ENCODE data around the gene CTU2. TPM values are rescaled to one million over a fixed set of nuclear protein-coding genes. Genes with fewer than 3 reads are reported as not detected.

CTU2 gene
- total RNA-seq, 1 experiment from 2014 or later: 9.8 TPM

- DNase-seq (ENCODE audit: extremely low read depth, low read depth): no peak
Observed at GRCh38 chr16:88726408-88726749, 20.1 kb downstream of the CTU2 start.

GRCh38 chr16:88726981-88727380, 20.7 kb downstream of the CTU2 start:
- DNase-seq (ENCODE audit: extremely low read depth, low read depth): no peak

GRCh38 chr16:88727871-88728270, 21.6 kb downstream of the CTU2 start:
- no peak for DNase-seq (ENCODE audit: extremely low read depth, low read depth)

- DNase-seq (ENCODE audit: extremely low read depth, low read depth): no peak
Observed at GRCh38 chr16:88730632-88731607, 24.6 kb downstream of the CTU2 start.

GRCh38 chr16:88731699-88732098, 25.4 kb downstream of the CTU2 start:
- DNase-seq (ENCODE audit: extremely low read depth, low read depth): no peak

GRCh38 chr16:88732172-88732960, 26.1 kb downstream of the CTU2 start:
- no peak for DNase-seq (ENCODE audit: extremely low read depth, low read depth)

- no peak for DNase-seq (ENCODE audit: extremely low read depth, low read depth)
Observed at GRCh38 chr16:88732961-88733294, 26.6 kb downstream of the CTU2 start.

GRCh38 chr16:88733630-88734360, 27.5 kb downstream of the CTU2 start:
- no peak for DNase-seq (ENCODE audit: extremely low read depth, low read depth)

- no peak for DNase-seq (ENCODE audit: extremely low read depth, low read depth)
Observed at GRCh38 chr16:88734361-88734728, 28.0 kb downstream of the CTU2 start.

- DNase-seq (ENCODE audit: extremely low read depth, low read depth): no peak
Observed at GRCh38 chr16:88735121-88735520, 28.8 kb downstream of the CTU2 start.

GRCh38 chr16:88735616-88736015, 29.3 kb downstream of the CTU2 start:
- DNase-seq (ENCODE audit: extremely low read depth, low read depth): no peak

GRCh38 chr16:88736088-88736487, 29.8 kb downstream of the CTU2 start:
- no peak for DNase-seq (ENCODE audit: extremely low read depth, low read depth)

GRCh38 chr16:88736496-88736895, 30.2 kb downstream of the CTU2 start:
- DNase-seq (ENCODE audit: extremely low read depth, low read depth): no peak

GRCh38 chr16:88737298-88738150, 31.2 kb downstream of the CTU2 start:
- peak; percentile 19 for DNase-seq (ENCODE audit: extremely low read depth, low read depth)

GRCh38 chr16:88738151-88739084, 32.1 kb downstream of the CTU2 start:
- no peak for DNase-seq (ENCODE audit: extremely low read depth, low read depth)

- no peak for DNase-seq (ENCODE audit: extremely low read depth, low read depth)
Observed at GRCh38 chr16:88739139-88739976, 33.1 kb downstream of the CTU2 start.

- DNase-seq (ENCODE audit: extremely low read depth, low read depth): no peak
Observed at GRCh38 chr16:88739977-88740726, 33.8 kb downstream of the CTU2 start.

- DNase-seq (ENCODE audit: extremely low read depth, low read depth): no peak
Observed at GRCh38 chr16:88740727-88741055, 34.4 kb downstream of the CTU2 start.
